ENCODE measurements around the gene PTK7.

DNA sequence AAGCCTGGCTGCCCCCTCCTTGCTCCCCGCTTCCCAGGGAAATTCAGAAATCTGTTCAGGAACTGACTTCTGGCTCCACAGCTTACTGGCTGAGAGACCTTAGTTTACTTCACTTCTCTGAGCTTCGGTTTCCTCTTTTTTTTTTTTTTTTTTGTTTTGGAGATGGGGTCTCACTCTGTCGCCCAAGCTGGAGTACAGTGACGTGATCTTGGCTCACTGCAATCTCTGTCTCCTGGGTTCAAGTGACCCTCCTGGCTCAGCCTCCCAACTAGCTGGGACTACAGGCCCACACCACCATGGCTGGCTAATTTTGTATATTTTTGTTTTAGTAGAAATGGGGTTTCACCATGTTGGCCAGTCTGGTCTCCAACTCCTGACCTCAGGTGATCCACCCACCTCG lies 14.9 kb downstream of the PTK7 start:
- TF ChIP-seq, protein P1, sequence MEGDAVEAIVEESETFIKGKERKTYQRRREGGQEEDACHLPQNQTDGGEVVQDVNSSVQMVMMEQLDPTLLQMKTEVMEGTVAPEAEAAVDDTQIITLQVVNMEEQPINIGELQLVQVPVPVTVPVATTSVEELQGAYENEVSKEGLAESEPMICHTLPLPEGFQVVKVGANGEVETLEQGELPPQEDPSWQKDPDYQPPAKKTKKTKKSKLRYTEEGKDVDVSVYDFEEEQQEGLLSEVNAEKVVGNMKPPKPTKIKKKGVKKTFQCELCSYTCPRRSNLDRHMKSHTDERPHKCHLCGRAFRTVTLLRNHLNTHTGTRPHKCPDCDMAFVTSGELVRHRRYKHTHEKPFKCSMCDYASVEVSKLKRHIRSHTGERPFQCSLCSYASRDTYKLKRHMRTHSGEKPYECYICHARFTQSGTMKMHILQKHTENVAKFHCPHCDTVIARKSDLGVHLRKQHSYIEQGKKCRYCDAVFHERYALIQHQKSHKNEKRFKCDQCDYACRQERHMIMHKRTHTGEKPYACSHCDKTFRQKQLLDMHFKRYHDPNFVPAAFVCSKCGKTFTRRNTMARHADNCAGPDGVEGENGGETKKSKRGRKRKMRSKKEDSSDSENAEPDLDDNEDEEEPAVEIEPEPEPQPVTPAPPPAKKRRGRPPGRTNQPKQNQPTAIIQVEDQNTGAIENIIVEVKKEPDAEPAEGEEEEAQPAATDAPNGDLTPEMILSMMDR (conservative IDR thresholded peaks at IDR 0.05; ENCODE audit: low read depth, low read length), result no peak
- TF ChIP-seq EZH2 (IDR thresholded peaks at IDR 0.05; ENCODE audit: low read length, unreplicated experiment), result no peak
